ENCODE measurements around the gene TPCN2. TPM values are rescaled to one million over a fixed set of nuclear protein-coding genes. Genes with fewer than 3 reads are reported as not detected.

Gene TPCN2
- total RNA-seq, 6 experiments from 2014 or later, result 8.0 to 11.2 (median 9.0) TPM

DNA sequence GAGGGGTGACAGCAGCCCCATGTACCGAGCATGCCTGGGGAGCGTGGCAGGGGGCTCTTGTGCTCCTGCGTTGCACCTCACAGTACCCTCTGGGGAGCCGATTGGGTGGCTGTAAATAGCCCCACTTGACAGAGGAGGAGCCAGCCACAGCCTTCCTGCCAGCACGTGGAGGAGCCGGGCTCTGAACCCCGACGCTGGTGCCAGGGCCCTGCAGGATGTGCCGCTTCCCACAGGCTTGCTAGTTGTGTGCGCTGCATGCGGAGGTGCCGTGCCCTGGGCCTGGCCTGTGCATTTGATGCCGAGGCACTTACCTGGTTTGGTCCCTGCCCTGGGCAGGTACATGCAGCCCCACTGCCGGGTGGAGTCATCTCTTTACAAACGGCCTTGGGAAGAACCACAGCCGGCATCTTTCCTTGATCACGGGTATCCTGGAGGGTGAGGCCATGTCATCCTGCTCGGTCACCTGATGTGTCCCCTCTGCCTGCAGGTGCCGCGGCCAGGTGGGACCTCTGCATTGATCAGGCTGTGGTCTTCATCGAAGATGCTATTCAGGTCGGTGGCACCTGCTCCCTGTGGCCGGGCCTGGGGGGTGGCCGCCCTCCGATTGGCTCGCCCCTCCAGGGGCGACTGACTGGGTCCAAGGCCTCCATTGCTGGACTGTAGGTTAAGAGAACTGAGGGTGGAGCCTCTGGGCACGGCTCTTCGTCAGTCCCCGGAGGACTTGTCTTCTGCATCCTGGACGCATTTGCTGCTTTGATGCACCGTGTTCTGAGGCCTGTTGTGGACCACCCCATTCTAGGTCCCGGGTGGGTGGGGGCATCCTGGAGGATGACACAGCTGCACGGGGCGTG lies 5.0 kb downstream of the TPCN2 start:
- H3K9me3 Mint-ChIP-seq, result no peaks in the 10 kb centered on the region
- TF ChIP-seq, protein P1, sequence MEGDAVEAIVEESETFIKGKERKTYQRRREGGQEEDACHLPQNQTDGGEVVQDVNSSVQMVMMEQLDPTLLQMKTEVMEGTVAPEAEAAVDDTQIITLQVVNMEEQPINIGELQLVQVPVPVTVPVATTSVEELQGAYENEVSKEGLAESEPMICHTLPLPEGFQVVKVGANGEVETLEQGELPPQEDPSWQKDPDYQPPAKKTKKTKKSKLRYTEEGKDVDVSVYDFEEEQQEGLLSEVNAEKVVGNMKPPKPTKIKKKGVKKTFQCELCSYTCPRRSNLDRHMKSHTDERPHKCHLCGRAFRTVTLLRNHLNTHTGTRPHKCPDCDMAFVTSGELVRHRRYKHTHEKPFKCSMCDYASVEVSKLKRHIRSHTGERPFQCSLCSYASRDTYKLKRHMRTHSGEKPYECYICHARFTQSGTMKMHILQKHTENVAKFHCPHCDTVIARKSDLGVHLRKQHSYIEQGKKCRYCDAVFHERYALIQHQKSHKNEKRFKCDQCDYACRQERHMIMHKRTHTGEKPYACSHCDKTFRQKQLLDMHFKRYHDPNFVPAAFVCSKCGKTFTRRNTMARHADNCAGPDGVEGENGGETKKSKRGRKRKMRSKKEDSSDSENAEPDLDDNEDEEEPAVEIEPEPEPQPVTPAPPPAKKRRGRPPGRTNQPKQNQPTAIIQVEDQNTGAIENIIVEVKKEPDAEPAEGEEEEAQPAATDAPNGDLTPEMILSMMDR (IDR thresholded peaks at IDR 0.05), result no peak
- no peak overlapping the region for H3K27ac Mint-ChIP-seq
- peaks cover 23% of the 10 kb centered on the region for H3K4me1 Mint-ChIP-seq (ENCODE audit: low read depth)
- no peaks in the 10 kb centered on the region for H3K36me3 Mint-ChIP-seq (ENCODE audit: low read depth)
- no peak overlapping the region for H3K4me3 Mint-ChIP-seq
- peaks cover 4% of the 10 kb centered on the region; the same call in 1 of the 2 replicates for H3K27me3 Mint-ChIP-seq (ENCODE audit: insufficient read depth)
- DNase-seq, result no peak

DNA sequence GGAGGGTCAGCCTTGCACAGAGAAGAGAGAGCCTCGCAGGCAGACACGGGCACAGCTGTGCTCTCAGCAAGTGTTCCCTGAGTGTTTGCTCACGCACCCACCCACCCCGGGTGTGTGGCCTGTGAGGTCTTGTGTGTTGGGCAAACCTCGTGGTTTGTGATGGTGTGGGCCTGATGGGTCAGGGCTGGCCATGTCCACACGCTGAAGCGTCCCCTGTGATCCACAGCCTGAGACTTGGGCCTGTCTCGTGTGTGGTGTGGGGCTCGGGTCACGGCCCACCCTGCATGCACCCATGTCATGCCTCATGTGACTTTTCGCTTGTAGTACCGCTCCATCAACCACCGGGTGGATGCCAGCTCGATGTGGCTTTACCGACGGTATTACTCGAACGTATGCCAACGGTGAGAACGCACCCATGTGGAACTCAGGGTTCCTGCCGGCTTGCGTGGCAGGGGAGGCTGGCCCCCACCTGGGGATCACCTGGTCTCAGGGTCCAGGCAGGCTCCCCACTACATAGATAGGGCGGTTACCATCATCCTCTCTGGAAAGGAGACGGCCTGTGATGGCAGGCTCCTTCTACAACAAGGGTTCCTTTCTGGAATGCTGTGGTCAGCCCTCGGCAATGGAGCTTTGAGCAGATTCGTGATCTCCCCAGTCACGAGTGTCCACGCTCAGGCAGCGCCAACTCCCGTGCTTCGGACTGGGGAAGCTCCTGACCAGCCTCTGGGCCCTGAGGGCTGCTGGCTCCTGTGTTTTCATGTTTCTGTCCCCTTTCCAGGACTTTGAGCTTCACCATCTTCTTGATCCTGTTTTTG lies 5.9 kb downstream of the TPCN2 start:
- Mint-ChIP-seq H3K27me3 (ENCODE audit: insufficient read depth) (peaks cover 4% of the 10 kb centered on the region; the same call in 1 of the 2 replicates), H3K4me1 (ENCODE audit: low read depth) (peaks cover 22% of the 10 kb centered on the region), H3K36me3 (ENCODE audit: low read depth) (no peaks in the 10 kb centered on the region), H3K4me3 (no peak overlapping the region), H3K27ac (no peak overlapping the region), H3K9me3 (no peaks in the 10 kb centered on the region)
- TF ChIP-seq, protein P1 (IDR thresholded peaks at IDR 0.05), result no peak
- no peak for DNase-seq

DNA sequence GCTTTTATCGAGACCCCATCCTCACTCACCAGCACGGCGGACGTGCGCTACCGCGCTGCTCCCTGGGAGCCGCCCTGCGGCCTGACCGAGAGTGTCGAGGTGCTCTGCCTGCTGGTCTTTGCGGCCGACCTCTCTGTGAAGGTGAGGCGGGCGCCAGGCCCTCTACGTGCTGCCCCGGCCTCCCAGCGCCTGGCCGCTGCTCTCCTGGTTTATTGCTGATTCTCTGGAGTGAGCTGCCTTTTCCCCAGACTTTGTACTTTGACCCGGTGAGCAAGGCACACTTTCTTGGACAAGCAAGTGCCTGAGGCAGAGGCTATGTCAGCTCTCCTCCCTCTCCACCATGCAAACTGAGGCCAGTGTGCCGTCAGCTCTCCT lies 6.5 kb downstream of the TPCN2 start:
- no peaks in the 10 kb centered on the region for H3K9me3 Mint-ChIP-seq
- no peak overlapping the region for H3K27ac Mint-ChIP-seq
- TF ChIP-seq, protein P1 (IDR thresholded peaks at IDR 0.05), result no peak
- H3K4me3 Mint-ChIP-seq, result no peak overlapping the region
- peaks cover 4% of the 10 kb centered on the region; the same call in 1 of the 2 replicates for H3K27me3 Mint-ChIP-seq (ENCODE audit: insufficient read depth)
- no peak for DNase-seq
- no peaks in the 10 kb centered on the region for H3K36me3 Mint-ChIP-seq (ENCODE audit: low read depth)
- peaks cover 18% of the 10 kb centered on the region for H3K4me1 Mint-ChIP-seq (ENCODE audit: low read depth)

DNA sequence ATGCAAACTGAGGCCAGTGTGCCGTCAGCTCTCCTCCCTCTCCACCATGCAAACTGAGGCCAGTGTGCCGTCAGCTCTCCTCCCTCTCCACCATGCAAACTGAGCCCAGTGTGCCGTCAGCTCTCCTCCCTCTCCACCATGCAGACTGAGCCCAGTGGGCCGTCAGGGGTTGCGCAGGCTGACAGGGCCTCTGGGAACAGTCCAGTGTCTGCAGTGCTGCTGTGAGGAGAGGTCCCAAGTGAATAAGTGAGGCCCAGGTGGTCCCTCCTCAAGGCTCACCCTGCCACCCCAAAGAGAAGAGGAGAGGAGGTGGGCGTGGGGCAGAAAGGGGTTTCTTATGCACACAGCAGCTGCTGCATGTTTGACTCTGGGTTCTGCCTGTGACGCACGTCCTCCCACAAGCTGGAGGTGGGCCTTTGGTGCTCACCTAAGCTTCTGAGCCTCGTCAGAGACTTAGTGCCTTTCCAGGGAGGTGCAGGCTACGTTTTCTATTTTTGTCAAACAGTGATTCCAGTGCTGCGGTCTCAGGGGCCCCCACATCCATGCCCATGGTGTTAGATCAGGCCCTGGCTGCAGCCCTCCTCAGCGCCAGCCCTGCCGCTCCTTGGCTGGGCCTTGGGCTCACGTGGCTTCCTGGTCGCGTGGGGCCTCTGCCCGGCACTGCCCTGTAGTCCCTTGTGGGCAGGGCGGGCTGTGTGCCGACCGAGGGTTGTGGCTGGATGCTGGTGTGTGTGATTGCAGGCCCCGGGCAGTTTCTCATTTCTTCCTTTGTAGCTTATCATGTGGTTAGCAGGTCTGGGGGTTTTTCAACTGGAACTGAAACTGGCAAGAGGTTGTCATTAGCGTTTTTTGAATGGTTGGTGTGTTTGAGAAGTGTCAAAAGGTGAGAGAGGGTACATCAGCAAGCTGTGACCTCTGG lies 7.1 kb downstream of the TPCN2 start:
- Mint-ChIP-seq H3K4me1 (ENCODE audit: low read depth) (peaks cover 17% of the 10 kb centered on the region), H3K4me3 (no peak overlapping the region), H3K36me3 (ENCODE audit: low read depth) (no peaks in the 10 kb centered on the region), H3K9me3 (no peaks in the 10 kb centered on the region), H3K27ac (no peak overlapping the region), H3K27me3 (ENCODE audit: insufficient read depth) (peaks cover 4% of the 10 kb centered on the region; the same call in 1 of the 2 replicates)
- no peak for DNase-seq
- TF ChIP-seq, protein P1 (IDR thresholded peaks at IDR 0.05), result no peak

DNA sequence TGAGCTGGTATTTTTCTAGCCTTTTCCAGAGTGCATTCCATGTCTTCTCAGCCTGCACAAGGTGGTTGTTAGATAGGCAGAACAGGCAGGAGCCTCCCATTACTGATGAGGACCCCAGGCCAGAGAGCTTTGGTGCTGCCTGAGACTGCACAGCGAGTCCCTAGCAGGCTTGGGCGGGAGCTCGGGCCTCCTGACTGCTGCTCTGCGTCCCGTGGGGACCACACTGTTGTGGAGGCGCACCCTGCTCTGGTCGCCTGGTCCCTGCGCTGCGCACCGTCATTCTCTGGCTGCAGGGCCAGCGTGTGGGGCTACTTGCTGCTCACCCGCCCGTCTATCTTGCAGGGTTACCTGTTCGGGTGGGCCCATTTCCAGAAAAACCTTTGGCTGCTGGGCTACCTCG lies 8.5 kb downstream of the TPCN2 start:
- no peaks in the 10 kb centered on the region for H3K27me3 Mint-ChIP-seq (ENCODE audit: insufficient read depth)
- H3K27ac Mint-ChIP-seq, result no peak overlapping the region
- peaks cover 3% of the 10 kb centered on the region; the same call in 1 of the 2 replicates for H3K4me1 Mint-ChIP-seq (ENCODE audit: low read depth)
- TF ChIP-seq, protein P1 (IDR thresholded peaks at IDR 0.05), result no peak
- H3K4me3 Mint-ChIP-seq, result no peak overlapping the region
- H3K9me3 Mint-ChIP-seq, result no peaks in the 10 kb centered on the region
- DNase-seq, result no peak
- H3K36me3 Mint-ChIP-seq (ENCODE audit: low read depth), result no peaks in the 10 kb centered on the region

Measured in HFFc6 (cell line).